OCI-LY1 (cell line): ENCODE results near the gene HPF1.

Experiments used
- EZH2 ChIP-seq: fragments of 200-600 bp; sonication (generic), shearing (Covaris generic); IDR thresholded peaks from 2 replicates; pipeline ENCODE4 v1.8.0; 2017; ENCODE audit warnings: borderline replicate concordance, mixed run types, mild to moderate bottlenecking, antibody characterized with exemption, low read length, moderate library complexity, mixed read lengths
- TF ChIP-seq, protein P1 (sequence below): fragments of 200-600 bp; sonication (generic), shearing (Covaris generic); IDR thresholded peaks from 2 replicates; pipeline ENCODE4 v1.5.1; 2017; ENCODE audit warnings: mild to moderate bottlenecking, antibody characterized with exemption, low read length, moderate library complexity, mixed read lengths

DNA sequence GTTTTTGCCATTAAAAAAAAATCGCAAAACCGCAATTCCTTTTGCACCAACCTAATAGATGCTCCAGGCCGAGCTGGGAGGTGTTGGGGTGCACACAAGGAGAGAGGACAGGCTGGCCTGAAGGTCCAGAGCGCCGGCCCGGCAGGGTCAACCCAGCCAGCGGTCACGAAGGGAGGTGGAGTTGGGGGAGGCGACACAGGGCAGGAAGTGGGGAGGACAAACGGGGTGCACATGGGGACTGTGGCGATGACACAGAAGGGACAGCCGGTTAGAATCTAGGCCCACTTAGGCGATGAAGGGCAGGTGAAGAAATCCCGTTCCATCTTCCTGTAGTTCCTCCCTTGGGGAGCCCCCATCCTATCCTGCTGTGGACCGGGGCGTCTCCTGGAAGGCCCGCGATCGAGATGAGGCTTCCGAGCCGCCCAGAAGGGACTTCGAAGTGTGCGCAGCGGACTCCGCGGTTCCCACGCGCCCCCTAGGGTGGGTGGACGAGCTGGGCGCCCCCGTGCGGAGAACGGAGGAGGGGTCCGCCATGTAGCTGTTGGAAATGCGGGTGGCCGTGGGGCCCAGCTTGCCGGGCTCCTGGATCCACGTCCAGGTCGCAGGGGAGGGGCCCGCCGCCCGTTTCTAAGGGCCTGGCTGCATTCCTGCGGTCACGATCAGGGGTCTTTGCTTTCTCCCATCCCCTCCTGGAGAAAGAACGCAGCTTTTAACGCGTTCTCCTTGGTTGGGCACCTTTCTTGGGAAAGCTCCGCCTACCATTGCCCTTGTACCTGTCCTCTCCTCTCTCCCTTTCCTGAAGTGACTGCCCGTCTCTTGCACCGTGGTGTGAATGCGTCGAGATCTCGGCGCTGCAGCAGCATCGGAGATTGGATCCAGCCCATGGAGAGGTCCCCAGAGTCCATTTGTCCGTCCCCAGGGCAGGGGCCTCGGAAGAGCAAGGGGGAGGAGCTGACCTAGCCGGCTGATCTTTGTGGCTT is 17.0 kb upstream of the HPF1 start:
- TF ChIP-seq, protein P1, sequence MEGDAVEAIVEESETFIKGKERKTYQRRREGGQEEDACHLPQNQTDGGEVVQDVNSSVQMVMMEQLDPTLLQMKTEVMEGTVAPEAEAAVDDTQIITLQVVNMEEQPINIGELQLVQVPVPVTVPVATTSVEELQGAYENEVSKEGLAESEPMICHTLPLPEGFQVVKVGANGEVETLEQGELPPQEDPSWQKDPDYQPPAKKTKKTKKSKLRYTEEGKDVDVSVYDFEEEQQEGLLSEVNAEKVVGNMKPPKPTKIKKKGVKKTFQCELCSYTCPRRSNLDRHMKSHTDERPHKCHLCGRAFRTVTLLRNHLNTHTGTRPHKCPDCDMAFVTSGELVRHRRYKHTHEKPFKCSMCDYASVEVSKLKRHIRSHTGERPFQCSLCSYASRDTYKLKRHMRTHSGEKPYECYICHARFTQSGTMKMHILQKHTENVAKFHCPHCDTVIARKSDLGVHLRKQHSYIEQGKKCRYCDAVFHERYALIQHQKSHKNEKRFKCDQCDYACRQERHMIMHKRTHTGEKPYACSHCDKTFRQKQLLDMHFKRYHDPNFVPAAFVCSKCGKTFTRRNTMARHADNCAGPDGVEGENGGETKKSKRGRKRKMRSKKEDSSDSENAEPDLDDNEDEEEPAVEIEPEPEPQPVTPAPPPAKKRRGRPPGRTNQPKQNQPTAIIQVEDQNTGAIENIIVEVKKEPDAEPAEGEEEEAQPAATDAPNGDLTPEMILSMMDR, result peak; percentile 56
- TF ChIP-seq EZH2, result no peak
